H1 (cell line): ENCODE data around the gene CXCR4. TPM values are rescaled to one million over a fixed set of nuclear protein-coding genes. Genes with fewer than 3 reads are reported as not detected.

Experiments used
- CTCF ChIA-PET: fragments of 300-600 bp; sonication (Branson Sonifier 250); formaldehyde crosslinking; loops from one replicate; lab custom pipeline; 2021; ENCODE audit not compliant: partially characterized antibody; lab: Charles Lee
- POLR2A ChIA-PET: fragments of 300-600 bp; sonication (Branson Sonifier 250); formaldehyde crosslinking; loops from one replicate; lab custom pipeline; 2021; ENCODE audit warnings: inconsistent platforms; ENCODE audit not compliant: partially characterized antibody; lab: Charles Lee
- DNase-seq, 2 experiments: peaks; one replicate each; pipeline versions ENCODE4 v3.0.0 to v3.0.0-alpha.2; 2010 to 2022; ENCODE audit warnings: low spot score in 2 of 2, low read depth in 1 of 2, mixed read lengths in 1 of 2
- FAIRE-seq: peaks from 2 replicates; lab custom pipeline; 2011; peaks lifted over from hg19 to GRCh38; lab: Jason Lieb, UNC
- H2AFZ ChIP-seq: 2 replicates; pipeline ENCODE4 v1.8.1; 2012; ENCODE audit warnings: low read length, inconsistent platforms
- H2AK5ac ChIP-seq: 2 replicates; pipeline ENCODE4 v1.6.1; 2013; ENCODE audit warnings: low read depth, low read length
- H2BK120ac ChIP-seq: replicated peaks from 2 replicates; pipeline ENCODE3; 2013; ENCODE audit warnings: low read depth, low read length, inconsistent platforms
- H2BK12ac ChIP-seq: 2 replicates; pipeline ENCODE4 v1.6.1; 2013; ENCODE audit warnings: low read depth, low read length
- H2BK15ac ChIP-seq: 2 replicates; pipeline ENCODE4 v1.6.1; 2013; ENCODE audit warnings: low read length
- H2BK20ac ChIP-seq: 2 replicates; pipeline ENCODE4 v1.6.1; 2013; ENCODE audit warnings: low read length
- H2BK5ac ChIP-seq: 2 replicates; pipeline ENCODE4 v1.6.1; 2013; ENCODE audit warnings: low read depth, low read length
- H3K14ac ChIP-seq: 2 replicates; pipeline ENCODE4 v1.6.1; 2013; ENCODE audit warnings: inconsistent platforms; ENCODE audit not compliant: insufficient read length
- H3K18ac ChIP-seq: 2 replicates; pipeline ENCODE4 v1.6.1; 2013; ENCODE audit warnings: low read length; ENCODE audit errors: extremely low read depth
- H3K23ac ChIP-seq: 2 replicates; pipeline ENCODE4 v1.6.1; 2013; ENCODE audit warnings: inconsistent platforms; ENCODE audit not compliant: insufficient read length
- H3K23me2 ChIP-seq: 2 replicates; pipeline ENCODE4 v1.6.1; 2013; ENCODE audit warnings: low read depth, low read length
- H3K27ac ChIP-seq: 2 replicates; pipeline ENCODE4 v1.6.1; 2011; ENCODE audit warnings: low read depth, low read length, inconsistent platforms
- H3K27me3 ChIP-seq, 4 experiments: replicated peaks in 1 of 4; 1 replicate in 1 of 4; 2 replicates in 3 of 4; pipeline versions ENCODE4 v1.6.1 to v1.8.1; 2011 to 2013; ENCODE audit warnings: low read length in 3 of 4, mild to moderate bottlenecking in 3 of 4, inconsistent platforms in 2 of 4, mixed read lengths in 2 of 4, moderate library complexity in 1 of 4; ENCODE audit not compliant: control insufficient read depth in 3 of 4, insufficient read depth in 3 of 4; ENCODE audit errors: extremely low read depth in 1 of 4
- H3K36me3 ChIP-seq, 4 experiments: 2 replicates each; pipeline versions ENCODE4 v1.6.1 to v1.8.1; 2011 to 2013; ENCODE audit warnings: mild to moderate bottlenecking in 4 of 4, low read length in 3 of 4, moderate library complexity in 2 of 4, control low read depth in 1 of 4, inconsistent platforms in 1 of 4; ENCODE audit not compliant: insufficient read depth in 4 of 4, control insufficient read depth in 2 of 4
- H3K4ac ChIP-seq: replicated peaks from 2 replicates; pipeline ENCODE3; 2013; ENCODE audit warnings: low read length, low read depth, mixed read lengths, inconsistent platforms; ENCODE audit not compliant: insufficient read length
- H3K4me1 ChIP-seq, 4 experiments: replicated peaks in 1 of 4; 1 replicate in 1 of 4; 2 replicates in 3 of 4; pipeline versions ENCODE4 v1.6.1 to v1.8.1; 2011 to 2013; ENCODE audit warnings: low read length in 3 of 4, inconsistent platforms in 2 of 4, mixed read lengths in 1 of 4; ENCODE audit not compliant: insufficient read depth in 4 of 4, control insufficient read depth in 3 of 4
- H3K4me2 ChIP-seq, 2 experiments: 2 replicates each; pipeline versions ENCODE4 v1.6.1 to v1.8.1; 2011 to 2013; ENCODE audit warnings: low read depth in 2 of 2, low read length in 2 of 2, control low read depth in 1 of 2, inconsistent platforms in 1 of 2, mild to moderate bottlenecking in 1 of 2; ENCODE audit not compliant: insufficient read depth in 1 of 2
- H3K4me3 ChIP-seq, 4 experiments: fragments of 200-600, 300-600 bp in 1 of 4; sonication (generic), shearing (Covaris generic), sonication (Bioruptor Twin) in 1 of 4; 2 replicates each; pipeline versions ENCODE4 v1.5.1 to v1.8.1; 2011 to 2016; ENCODE audit warnings: low read length in 4 of 4, low read depth in 3 of 4, control low read depth in 2 of 4, inconsistent platforms in 2 of 4, mild to moderate bottlenecking in 2 of 4, mixed read lengths in 1 of 4, moderate library complexity in 1 of 4; ENCODE audit not compliant: insufficient read depth in 2 of 4; ENCODE audit errors: extremely low read depth in 1 of 4
- H3K56ac ChIP-seq: replicated peaks from 2 replicates; pipeline ENCODE3; 2013; ENCODE audit warnings: low read depth, mild to moderate bottlenecking, mixed read lengths, low read length, inconsistent platforms; ENCODE audit not compliant: insufficient read length
- H3K79me1 ChIP-seq: 2 replicates; pipeline ENCODE4 v1.6.1; 2013; ENCODE audit warnings: low read depth, low read length, control low read depth
- H3K79me2 ChIP-seq, 2 experiments: 2 replicates each; pipeline versions ENCODE4 v1.6.1 to v1.8.1; 2012 to 2013; ENCODE audit warnings: low read length in 2 of 2, mild to moderate bottlenecking in 2 of 2, inconsistent platforms in 1 of 2; ENCODE audit not compliant: insufficient read depth in 2 of 2, control insufficient read depth in 1 of 2
- H3K9ac ChIP-seq, 4 experiments: replicated peaks in 1 of 4; 1 replicate in 1 of 4; 2 replicates in 3 of 4; pipeline versions ENCODE4 v1.6.1 to v1.8.1; 2011 to 2013; ENCODE audit warnings: low read depth in 3 of 4, low read length in 3 of 4, control low read depth in 2 of 4, mild to moderate bottlenecking in 2 of 4, moderate library complexity in 2 of 4, inconsistent platforms in 1 of 4; ENCODE audit errors: extremely low read depth in 1 of 4
- H3K9me3 ChIP-seq, 2 experiments: 2 replicates each; pipeline versions ENCODE4 v1.6.1 to v1.8.1; 2012 to 2013; ENCODE audit warnings: mild to moderate bottlenecking in 2 of 2, moderate library complexity in 2 of 2, control low read depth in 1 of 2, inconsistent platforms in 1 of 2, low read depth in 1 of 2, low read length in 1 of 2, mixed read lengths in 1 of 2; ENCODE audit not compliant: insufficient read depth in 2 of 2
- H4K20me1 ChIP-seq, 2 experiments: replicated peaks in 1 of 2; 2 replicates each; pipeline versions ENCODE3 to v1.8.1; 2011 to 2013; ENCODE audit warnings: inconsistent platforms in 2 of 2, low read length in 2 of 2, mild to moderate bottlenecking in 1 of 2; ENCODE audit not compliant: insufficient read depth in 2 of 2, control insufficient read depth in 1 of 2
- H4K5ac ChIP-seq: 2 replicates; pipeline ENCODE4 v1.6.1; 2013; ENCODE audit warnings: low read length, low read depth, mixed read lengths, inconsistent platforms; ENCODE audit not compliant: insufficient read length
- H4K8ac ChIP-seq: 2 replicates; pipeline ENCODE4 v1.8.0; 2013; ENCODE audit warnings: mild to moderate bottlenecking, moderate library complexity, low read length, inconsistent platforms; ENCODE audit not compliant: insufficient read depth; ENCODE audit errors: extremely low read depth
- H4K91ac ChIP-seq: replicated peaks from 2 replicates; pipeline ENCODE3; 2013; ENCODE audit warnings: low read length, mixed read lengths, inconsistent platforms; ENCODE audit not compliant: insufficient read length
- E2F6 ChIP-seq: IDR thresholded peaks from 2 replicates; pipeline ENCODE4 v1.6.1; 2012; ENCODE audit warnings: inconsistent platforms
- PHF8 ChIP-seq: fragments of 200-600 bp; sonication (generic); conservative IDR thresholded peaks from 2 replicates; pipeline ENCODE4 v1.7.1; 2012; ENCODE audit warnings: low read depth, mild to moderate bottlenecking, inconsistent platforms, low read length, moderate library complexity
- WGBS, 2 experiments: shearing (Covaris generic) in 1 of 2; methylation state at CpG; one replicate each; pipeline versions ENCODE4 v1.1.6 to v1.1.7; 2013 to 2015; ENCODE audit warnings: low lambda C conversion rate in 2 of 2, mixed read lengths in 2 of 2, inconsistent platforms in 1 of 2, low coverage in 1 of 2, missing lambda C conversion rate in 1 of 2; ENCODE audit not compliant: insufficient replicate concordance in 2 of 2, insufficient coverage in 1 of 2, insufficient read length in 1 of 2; ENCODE audit errors: extremely low coverage in 1 of 2, missing lambda C conversion rate in 1 of 2; 5-methylcytosine and 5-hydroxymethylcytosine counted together
- polyA plus RNA-seq, 7 experiments: library from polyadenylated mRNA; depleted of rRNA in 3 of 7; stranded (reverse) in 5 of 7; unstranded in 2 of 7; fragments of >200 nt in 5 of 7; fragments of 200-250 nt in 2 of 7; gene quantifications; 1 replicate in 5 of 7; 2 replicates in 1 of 7; 4 replicates in 1 of 7; pipeline versions ENCODE4 v1.2.1 to v1.2.3, GENCODE V29; 2011 to 2013; ENCODE audit warnings: missing spikeins in 2 of 7, mixed read lengths in 2 of 7
- total RNA-seq: library from RNA; stranded (reverse); fragmentation: NEBNext Ultra II Directional; extraction: Animal tissue kit (Norgen Biotek cat#: 25700); gene quantifications from 2 replicates; pipeline ENCODE4 v1.2.1, GENCODE V29; 2021

CXCR4 gene
- total and polyA plus RNA-seq, 2 of the 8 experiments (the other 6 are each of a cell fraction or from before 2014, with no cell fraction given): 1.8 to 2.8 TPM

- ChIA-PET POLR2A (no interaction called here), CTCF (no interaction called here)
- Histone ChIP-seq H4K8ac (no peak overlapping the region; the same call in 1 of the 2 replicates), H3K18ac (no peak overlapping the region), H2BK20ac (no peak overlapping the region), H3K36me3 (0 out of 8 replicates have a peak, but pooled peaks cover 0 to 2% (median 0%) of the 10 kb centered on the region in 4 experiments), H4K91ac (no peak overlapping the region), H3K4me1 (peaks cover 0 to 8% (median under 1%) of the 10 kb centered on the region in 4 experiments; a peak in 5 of 7 replicates), H3K27ac (no peak overlapping the region), H3K4me2 (peak overlapping the region; percentile 94 to 97), H3K56ac (no peak overlapping the region), H3K9ac (no peak overlapping the region), H3K4me3 (peak overlapping the region; percentile 57 to 78 (median 64)), H2BK5ac (no peak overlapping the region), H3K79me1 (no peaks in the 10 kb centered on the region), H3K23ac (no peak overlapping the region), H3K14ac (no peak overlapping the region), H4K20me1 (peaks cover 0 to 5% of the 10 kb centered on the region in 2 experiments), H2AK5ac (no peak overlapping the region), H3K4ac (no peak overlapping the region), H3K27me3 (peaks cover 10 to 51% (median 43%) of the 10 kb centered on the region in 4 experiments), H2BK15ac (no peak overlapping the region), H2BK120ac (no peak overlapping the region), H3K23me2 (peaks cover 23% of the 10 kb centered on the region), H3K79me2 (no peaks in the 10 kb centered on the region), H2AFZ (no peak overlapping the region), H4K5ac (no peak overlapping the region), H3K9me3 (no peaks in the 10 kb centered on the region), H2BK12ac (no peak overlapping the region)
- DNase-seq (peak in 1 of 2 experiments; percentile 50), FAIRE-seq (no peak)
- 4% methylated on average over 24 of the region's 30 CpGs; no CpG with 5 or more reads in 1 of the 2 experiments for WGBS, 2 experiments
- TF ChIP-seq PHF8 (no peak), E2F6 (peak; percentile 66; the same call in 1 of the 2 replicates)
Measured at GRCh38 chr2:136116151-136116812, 1.7 kb downstream of the CXCR4 start.
